Activated T-cell treated with anti-CD3 and anti-CD28 coated beads, Interleukin-2, amount 50 U/mL, for 48 hours (primary cell): ENCODE data around the gene ALG14.
"Not testable (repeated sequence)": the region's sequence is repeated elsewhere in the genome, so short reads cannot be mapped to it uniquely, and the experiment has no call there.

ENCODE experiments used
- DNase-seq, 2 experiments: peaks; one replicate each; pipeline ENCODE4 v3.0.0-alpha.2; 2020

Gene ALG14

GRCh38 chr1:95086949-95087533 lies 14.3 kb upstream of the ALG14 start:
- no peak for DNase-seq

GRCh38 chr1:95085376-95085775 lies 12.6 kb upstream of the ALG14 start:
- DNase-seq, result no peak

- DNase-seq, result peak in 1 of 2 experiments; percentile 26
Measured at GRCh38 chr1:95084317-95085176, 11.8 kb upstream of the ALG14 start.

- no peak for DNase-seq
Measured at GRCh38 chr1:95080879-95081278, 8.1 kb upstream of the ALG14 start.

GRCh38 chr1:95080446-95080845 lies 7.7 kb upstream of the ALG14 start:
- no peak for DNase-seq

- DNase-seq, result no peak
Measured at GRCh38 chr1:95076034-95076433, 3.3 kb upstream of the ALG14 start.

- DNase-seq, result no peak
Measured at GRCh38 chr1:95073446-95073845, 695 bp upstream of the ALG14 start.

GRCh38 chr1:95072117-95072516 lies 634 bp downstream of the ALG14 start:
- no peak for DNase-seq

GRCh38 chr1:95071539-95071938 lies 1.2 kb downstream of the ALG14 start:
- no peak for DNase-seq

GRCh38 chr1:95069710-95070093 lies 3.0 kb downstream of the ALG14 start:
- DNase-seq, result no peak

GRCh38 chr1:95068956-95069709 lies 3.6 kb downstream of the ALG14 start:
- DNase-seq, result no peak

GRCh38 chr1:95067568-95067967 lies 5.2 kb downstream of the ALG14 start:
- no peak for DNase-seq

GRCh38 chr1:95067062-95067461 lies 5.7 kb downstream of the ALG14 start:
- no peak for DNase-seq

- DNase-seq, result no peak
Measured at GRCh38 chr1:95061445-95062006, 11.2 kb downstream of the ALG14 start.

GRCh38 chr1:95058974-95059373 lies 13.8 kb downstream of the ALG14 start:
- no peak for DNase-seq

GRCh38 chr1:95057351-95057750 lies 15.4 kb downstream of the ALG14 start:
- DNase-seq, result no peak

GRCh38 chr1:95049935-95050334 lies 22.8 kb downstream of the ALG14 start:
- no peak for DNase-seq

- no peak for DNase-seq
Measured at GRCh38 chr1:95048317-95048716, 24.4 kb downstream of the ALG14 start.

- DNase-seq, result not testable (repeated sequence)
Measured at GRCh38 chr1:95047624-95048023, 25.1 kb downstream of the ALG14 start.

- no peak for DNase-seq
Measured at GRCh38 chr1:95046359-95046758, 26.4 kb downstream of the ALG14 start.

- DNase-seq, result peak; percentile 80 to 84
Measured at GRCh38 chr1:95043141-95043980, 29.4 kb downstream of the ALG14 start.

GRCh38 chr1:95042286-95042685 lies 30.5 kb downstream of the ALG14 start:
- DNase-seq, result no peak
